T-helper 22 cell (primary cell): ENCODE measurements around the gene DPEP2.
"Not testable (repeated sequence)": the region's sequence is repeated elsewhere in the genome, so short reads cannot be mapped to it uniquely, and the experiment has no call there.

Experiments used
- DNase-seq: peaks from one replicate; pipeline ENCODE4 v3.0.0-alpha.2; 2020; ENCODE audit warnings: low read depth

The DPEP2 gene, protein sequence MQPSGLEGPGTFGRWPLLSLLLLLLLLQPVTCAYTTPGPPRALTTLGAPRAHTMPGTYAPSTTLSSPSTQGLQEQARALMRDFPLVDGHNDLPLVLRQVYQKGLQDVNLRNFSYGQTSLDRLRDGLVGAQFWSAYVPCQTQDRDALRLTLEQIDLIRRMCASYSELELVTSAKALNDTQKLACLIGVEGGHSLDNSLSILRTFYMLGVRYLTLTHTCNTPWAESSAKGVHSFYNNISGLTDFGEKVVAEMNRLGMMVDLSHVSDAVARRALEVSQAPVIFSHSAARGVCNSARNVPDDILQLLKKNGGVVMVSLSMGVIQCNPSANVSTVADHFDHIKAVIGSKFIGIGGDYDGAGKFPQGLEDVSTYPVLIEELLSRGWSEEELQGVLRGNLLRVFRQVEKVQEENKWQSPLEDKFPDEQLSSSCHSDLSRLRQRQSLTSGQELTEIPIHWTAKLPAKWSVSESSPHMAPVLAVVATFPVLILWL

GRCh38 chr16:67998779-67999688, at the start of gene DPEP2:
DPEP2 (minus strand) TSS chr16:67999484; CDS start chr16:67993212, 6,272 bp downstream.
- not testable (repeated sequence) for DNase-seq

DNA sequence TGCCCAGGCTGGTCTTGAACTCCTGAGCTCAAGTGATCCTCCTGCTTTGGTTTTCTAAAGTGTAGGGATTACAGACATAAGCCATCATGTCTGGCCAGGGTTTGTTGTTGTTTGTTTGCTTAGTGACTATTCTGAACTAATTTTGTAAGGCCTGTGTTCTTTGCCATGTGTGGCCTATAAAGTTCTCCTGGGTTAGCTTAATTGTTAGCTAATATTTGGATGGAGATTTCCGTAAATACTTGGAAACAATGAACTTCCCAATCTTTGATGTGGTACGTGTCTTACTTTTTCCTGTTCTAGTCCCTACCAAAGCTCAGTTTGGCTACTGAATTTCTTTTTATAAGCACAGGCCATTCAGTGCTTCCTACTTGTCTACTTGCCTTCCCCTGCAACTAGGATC, 48.7 kb upstream of the DPEP2 start:
- no peak for DNase-seq

DNA sequence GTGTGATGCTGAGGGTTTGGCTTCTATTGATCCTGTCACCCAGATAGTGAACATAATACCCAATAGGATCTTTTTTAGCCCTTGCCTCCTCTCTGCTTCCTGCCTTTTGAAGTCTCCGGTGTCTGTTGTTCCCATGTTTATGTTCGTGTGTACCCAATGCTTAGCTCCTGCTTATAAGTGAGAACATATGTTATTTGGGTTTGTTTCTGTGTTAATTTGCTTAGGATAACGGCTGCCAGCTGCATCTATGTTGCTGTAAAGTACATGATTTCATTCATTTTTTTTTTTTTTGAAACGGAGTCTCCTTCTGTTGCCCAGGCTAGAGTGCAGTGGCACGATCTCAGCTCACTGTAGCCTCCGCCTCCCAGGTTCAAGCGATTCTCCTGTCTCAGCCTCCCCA, 46.8 kb upstream of the DPEP2 start:
- DNase-seq = no peak

DNA sequence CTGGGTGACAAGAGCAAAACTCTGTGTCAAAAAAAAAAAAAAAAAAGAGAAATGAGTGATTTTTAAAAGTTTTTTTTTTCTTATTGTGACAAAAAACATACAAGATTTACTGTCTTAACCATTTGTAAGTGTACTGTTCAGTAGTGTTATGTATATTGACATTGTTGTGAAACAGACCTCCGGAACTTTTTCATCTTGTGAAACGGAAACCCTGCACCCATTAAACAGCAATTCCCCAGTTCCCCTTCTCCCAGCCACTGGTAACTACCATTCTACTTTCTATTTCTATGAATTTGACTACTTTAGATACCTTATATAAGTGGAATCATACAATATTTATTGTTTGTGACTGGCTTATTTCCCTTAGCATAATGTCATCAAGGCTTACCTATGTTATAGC, 42.5 kb upstream of the DPEP2 start:
- no peak for DNase-seq

- DNase-seq = peak; percentile 66
Observed at GRCh38 chr16:68040506-68041288, 41.4 kb upstream of the DPEP2 start.

GRCh38 chr16:68037841-68038597, 38.7 kb upstream of the DPEP2 start:
- DNase-seq = no peak

DNA sequence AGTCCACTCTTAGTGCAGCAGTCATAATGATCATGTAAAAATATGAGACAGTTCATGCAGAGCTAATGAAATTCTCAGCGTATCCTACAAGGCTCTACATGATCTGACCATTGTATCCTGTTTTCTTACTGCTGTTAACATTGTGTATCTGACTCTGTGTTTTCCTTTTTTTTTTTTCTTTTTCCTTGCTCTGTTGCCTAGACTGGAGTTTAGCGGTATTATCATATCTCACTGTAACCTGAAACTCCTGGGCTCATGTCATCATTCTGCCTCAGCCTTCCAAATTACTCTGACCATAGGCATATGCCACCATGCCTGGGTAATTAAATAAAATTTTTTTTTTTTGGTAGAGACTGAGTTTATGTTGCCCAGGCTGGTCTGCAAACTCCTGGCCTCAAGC, 35.9 kb upstream of the DPEP2 start:
- DNase-seq = no peak

- DNase-seq = no peak
Observed at GRCh38 chr16:68033101-68033500, 33.8 kb upstream of the DPEP2 start.

- no peak for DNase-seq
Observed at GRCh38 chr16:68031951-68032350, 32.7 kb upstream of the DPEP2 start.

GRCh38 chr16:68030108-68030507, 30.8 kb upstream of the DPEP2 start:
- DNase-seq = not testable (repeated sequence)

DNA sequence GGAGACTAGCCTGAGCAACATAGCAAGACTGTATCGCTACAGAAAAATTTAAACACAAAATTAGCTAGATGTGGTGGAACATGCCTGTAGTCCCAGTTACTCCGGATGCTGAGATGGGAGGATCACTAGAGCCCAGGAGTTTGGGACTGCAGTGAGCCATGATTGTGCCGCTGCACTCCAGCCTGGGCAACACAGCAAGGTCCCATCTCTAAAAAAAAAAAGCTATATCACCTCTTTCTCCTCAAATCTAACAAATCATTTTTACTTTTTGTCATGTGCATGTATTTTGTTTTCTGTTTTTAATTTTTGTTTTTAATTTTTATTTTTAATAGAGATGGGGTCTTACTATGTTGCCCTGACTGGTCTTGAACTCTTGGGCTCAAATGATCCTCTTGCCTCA, 29.7 kb upstream of the DPEP2 start:
- no peak for DNase-seq

- peak; percentile 83 for DNase-seq
Observed at GRCh38 chr16:68022728-68023537, 23.6 kb upstream of the DPEP2 start, which contains the start of the genes DDX28 and DUS2. DDX28 (minus strand) TSS chr16:68023232; CDS start chr16:68023202, 30 bp downstream. DUS2 (plus strand) TSS chr16:68023284; CDS start chr16:68038024, 14,740 bp downstream.

- DNase-seq = no peak
Observed at GRCh38 chr16:68022278-68022727, 23.0 kb upstream of the DPEP2 start.

GRCh38 chr16:68021490-68021889, 22.2 kb upstream of the DPEP2 start:
- no peak for DNase-seq

DNA sequence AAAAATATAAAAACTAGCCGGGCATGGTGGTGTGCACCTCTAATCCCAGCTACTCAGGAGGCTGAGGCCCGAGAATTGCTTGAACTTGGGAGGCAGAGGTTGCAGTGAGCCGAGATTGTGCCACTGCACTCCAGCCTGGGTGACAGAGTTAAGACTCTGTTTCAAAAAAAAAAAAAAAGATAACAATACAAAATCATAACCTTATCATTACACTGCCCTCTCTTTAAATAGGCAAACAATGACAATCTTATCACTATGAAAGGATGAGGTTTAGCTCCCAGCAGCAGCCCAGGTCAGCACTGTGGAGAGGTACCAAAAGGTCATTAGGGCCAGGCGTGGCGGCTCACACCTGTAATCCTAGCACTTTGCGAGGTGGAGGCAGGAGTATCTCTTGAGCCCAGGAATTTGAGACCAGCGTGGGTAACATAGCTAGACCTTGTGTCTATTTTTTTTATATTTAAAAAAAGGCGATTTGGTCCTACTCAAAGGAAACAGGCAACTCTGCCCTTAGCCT, 19.9 kb upstream of the DPEP2 start:
- no peak for DNase-seq

GRCh38 chr16:68015681-68016080, 16.4 kb upstream of the DPEP2 start, which contains the start of gene DPEP2NB:
DPEP2NB (minus strand) TSS chr16:68015911; CDS start chr16:68015770, 141 bp downstream.
- DNase-seq = no peak

- DNase-seq = no peak
Observed at GRCh38 chr16:68013440-68013839, 14.2 kb upstream of the DPEP2 start.

DNA sequence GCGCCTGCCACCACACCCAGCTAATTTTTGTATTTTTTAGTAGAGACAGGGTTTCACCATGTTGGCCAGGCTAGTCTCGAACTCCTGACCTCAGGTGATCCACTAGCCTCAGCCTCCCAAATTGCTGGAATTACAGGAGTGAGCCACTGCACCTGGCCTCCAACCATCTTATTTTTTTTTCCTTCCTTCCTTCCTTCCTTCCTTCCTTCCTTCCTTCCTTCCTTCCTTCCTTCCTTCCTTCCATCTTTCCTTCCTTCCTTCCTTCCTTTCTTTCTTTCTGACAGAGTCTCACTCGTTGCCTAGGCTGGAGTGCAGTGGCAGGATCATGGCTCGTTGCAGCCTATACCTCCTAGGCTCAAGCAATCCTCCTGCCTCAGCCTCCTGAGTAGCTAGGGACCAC, 10.6 kb upstream of the DPEP2 start:
- DNase-seq = not testable (repeated sequence)

GRCh38 chr16:68009157-68009735, 10.0 kb upstream of the DPEP2 start:
- no peak for DNase-seq
